ENCODE data around the gene POLL.
A peak's percentile ranks its signal among the peaks of the same experiment; 100 is the strongest.

Gene POLL

GRCh38 chr10:101563007-101563406 is 25.1 kb downstream of the POLL start:
- Histone ChIP-seq H3K4me3 (ENCODE audit: insufficient read depth in 1 of 2, low read depth in 1 of 2, low read length in 2 of 2) (no peak overlapping the region), H3K27ac (ENCODE audit: low read length, poor library complexity, severe bottlenecking) (no peak overlapping the region), H3K9me3 (ENCODE audit: control insufficient read depth, low read length) (no peaks in the 10 kb centered on the region), H3K36me3 (ENCODE audit: control insufficient read depth in 1 of 2, insufficient read depth in 2 of 2, low read depth in 1 of 2, low read length in 2 of 2) (no peaks in the 10 kb centered on the region), H4K8ac (ENCODE audit: low read length) (no peak overlapping the region), H2BK12ac (ENCODE audit: low read length in 2 of 2) (no peak overlapping the region), H3K4me2 (ENCODE audit: low read length, poor library complexity, severe bottlenecking) (no peak overlapping the region), H3K14ac (ENCODE audit: low read length in 2 of 2) (no peak overlapping the region), H3K4ac (ENCODE audit: low read depth in 1 of 2, low read length in 2 of 2) (no peak overlapping the region), H2BK15ac (ENCODE audit: low read depth, poor library complexity, severe bottlenecking) (peak overlapping the region; percentile 2), H4K91ac (ENCODE audit: low read length) (no peak overlapping the region), H3K4me1 (ENCODE audit: control insufficient read depth, insufficient read depth, low read depth, low read length) (peaks cover 13% of the 10 kb centered on the region), H3K27me3 (ENCODE audit: control insufficient read depth in 1 of 2, insufficient read depth in 1 of 2, low read length in 2 of 2) (peaks cover 53 to 74% of the 10 kb centered on the region in 2 experiments), H3K18ac (ENCODE audit: low read depth in 1 of 2, low read length in 2 of 2) (no peak overlapping the region), H3K9ac (ENCODE audit: low read length) (no peak overlapping the region), H3K79me1 (replicated peaks; ENCODE audit: low read length, poor library complexity, severe bottlenecking) (no peaks in the 10 kb centered on the region), H2BK5ac (ENCODE audit: low read depth, low read length, poor library complexity, severe bottlenecking) (no peak overlapping the region), H2BK120ac (ENCODE audit: low read depth, low read length) (peak overlapping the region; percentile 9), H3K23ac (ENCODE audit: low read length in 2 of 2) (no peak overlapping the region), H2AFZ (ENCODE audit: low read depth, low read length) (no peak overlapping the region), H2AK5ac (ENCODE audit: low read length, severe bottlenecking) (no peak overlapping the region)
- no peak for DNase-seq
- 83% methylated on average over 1 of the region's 3 CpGs for WGBS

GRCh38 chr10:101562231-101562630 is 25.8 kb downstream of the POLL start:
- Histone ChIP-seq H3K4me3 (ENCODE audit: insufficient read depth in 1 of 2, low read depth in 1 of 2, low read length in 2 of 2) (no peak overlapping the region), H3K18ac (ENCODE audit: low read depth in 1 of 2, low read length in 2 of 2) (no peak overlapping the region), H3K23ac (ENCODE audit: low read length in 2 of 2) (no peak overlapping the region), H4K8ac (ENCODE audit: low read length) (no peak overlapping the region), H3K4me1 (ENCODE audit: control insufficient read depth, insufficient read depth, low read depth, low read length) (peaks cover 13% of the 10 kb centered on the region), H3K4me2 (ENCODE audit: low read length, poor library complexity, severe bottlenecking) (no peak overlapping the region), H2AFZ (ENCODE audit: low read depth, low read length) (no peak overlapping the region), H3K4ac (ENCODE audit: low read depth in 1 of 2, low read length in 2 of 2) (no peak overlapping the region), H3K36me3 (ENCODE audit: control insufficient read depth in 1 of 2, insufficient read depth in 2 of 2, low read depth in 1 of 2, low read length in 2 of 2) (no peaks in the 10 kb centered on the region), H3K27ac (ENCODE audit: low read length, poor library complexity, severe bottlenecking) (no peak overlapping the region), H2AK5ac (ENCODE audit: low read length, severe bottlenecking) (no peak overlapping the region), H3K14ac (ENCODE audit: low read length in 2 of 2) (no peak overlapping the region), H2BK5ac (ENCODE audit: low read depth, low read length, poor library complexity, severe bottlenecking) (no peak overlapping the region), H4K91ac (ENCODE audit: low read length) (no peak overlapping the region), H2BK12ac (ENCODE audit: low read length in 2 of 2) (no peak overlapping the region), H3K9me3 (ENCODE audit: control insufficient read depth, low read length) (no peaks in the 10 kb centered on the region), H3K27me3 (ENCODE audit: control insufficient read depth in 1 of 2, insufficient read depth in 1 of 2, low read length in 2 of 2) (peaks cover 48 to 66% of the 10 kb centered on the region in 2 experiments), H3K9ac (ENCODE audit: low read length) (no peak overlapping the region), H3K79me1 (replicated peaks; ENCODE audit: low read length, poor library complexity, severe bottlenecking) (no peaks in the 10 kb centered on the region), H2BK120ac (ENCODE audit: low read depth, low read length) (no peak overlapping the region), H2BK15ac (ENCODE audit: low read depth, poor library complexity, severe bottlenecking) (no peak overlapping the region)
- no peak for DNase-seq
- WGBS: 86% methylated on average over 5 of the region's 5 CpGs

- Histone ChIP-seq H3K27ac (ENCODE audit: low read length, poor library complexity, severe bottlenecking) (no peak overlapping the region), H3K79me1 (replicated peaks; ENCODE audit: low read length, poor library complexity, severe bottlenecking) (no peaks in the 10 kb centered on the region), H3K18ac (ENCODE audit: low read depth in 1 of 2, low read length in 2 of 2) (no peak overlapping the region), H3K4me2 (ENCODE audit: low read length, poor library complexity, severe bottlenecking) (no peak overlapping the region), H4K91ac (ENCODE audit: low read length) (no peak overlapping the region), H2BK5ac (ENCODE audit: low read depth, low read length, poor library complexity, severe bottlenecking) (no peak overlapping the region), H2BK12ac (ENCODE audit: low read length in 2 of 2) (no peak overlapping the region), H3K4me3 (ENCODE audit: insufficient read depth in 1 of 2, low read depth in 1 of 2, low read length in 2 of 2) (peak overlapping the region in 1 of 2 experiments; percentile 34), H2AK5ac (ENCODE audit: low read length, severe bottlenecking) (no peak overlapping the region), H2BK120ac (ENCODE audit: low read depth, low read length) (no peak overlapping the region), H3K9ac (ENCODE audit: low read length) (no peak overlapping the region), H3K14ac (ENCODE audit: low read length in 2 of 2) (no peak overlapping the region), H3K4me1 (ENCODE audit: control insufficient read depth, insufficient read depth, low read depth, low read length) (peaks cover 7% of the 10 kb centered on the region), H3K4ac (ENCODE audit: low read depth in 1 of 2, low read length in 2 of 2) (no peak overlapping the region), H2BK15ac (ENCODE audit: low read depth, poor library complexity, severe bottlenecking) (no peak overlapping the region), H4K8ac (ENCODE audit: low read length) (no peak overlapping the region), H2AFZ (ENCODE audit: low read depth, low read length) (no peak overlapping the region), H3K9me3 (ENCODE audit: control insufficient read depth, low read length) (no peaks in the 10 kb centered on the region), H3K36me3 (ENCODE audit: control insufficient read depth in 1 of 2, insufficient read depth in 2 of 2, low read depth in 1 of 2, low read length in 2 of 2) (no peaks in the 10 kb centered on the region), H3K23ac (ENCODE audit: low read length in 2 of 2) (no peak overlapping the region), H3K27me3 (ENCODE audit: control insufficient read depth in 1 of 2, insufficient read depth in 1 of 2, low read length in 2 of 2) (peaks cover 38 to 57% of the 10 kb centered on the region in 2 experiments)
- WGBS: 91% methylated on average over 15 of the region's 15 CpGs
- no peak for DNase-seq
Measured at GRCh38 chr10:101561068-101561915, 26.8 kb downstream of the POLL start.

GRCh38 chr10:101560298-101561067 is 27.6 kb downstream of the POLL start:
- H2AFZ ChIP-seq (ENCODE audit: low read depth, low read length): no peak overlapping the region
- no peak overlapping the region for H3K9ac ChIP-seq (ENCODE audit: low read length)
- DNase-seq: no peak
- 55% methylated on average over 2 of the region's 2 CpGs for WGBS
- H3K4me2 ChIP-seq (ENCODE audit: low read length, poor library complexity, severe bottlenecking): no peak overlapping the region
- no peak overlapping the region for H3K14ac ChIP-seq (ENCODE audit: low read length in 2 of 2)
- no peak overlapping the region for H4K91ac ChIP-seq (ENCODE audit: low read length)
- no peaks in the 10 kb centered on the region for H3K9me3 ChIP-seq (ENCODE audit: control insufficient read depth, low read length)
- peaks cover 5% of the 10 kb centered on the region for H3K4me1 ChIP-seq (ENCODE audit: control insufficient read depth, insufficient read depth, low read depth, low read length)
- no peak overlapping the region for H2BK5ac ChIP-seq (ENCODE audit: low read depth, low read length, poor library complexity, severe bottlenecking)
- H3K18ac ChIP-seq (ENCODE audit: low read depth in 1 of 2, low read length in 2 of 2): no peak overlapping the region
- H3K27ac ChIP-seq (ENCODE audit: low read length, poor library complexity, severe bottlenecking): no peak overlapping the region
- no peaks in the 10 kb centered on the region for H3K79me1 ChIP-seq (replicated peaks; ENCODE audit: low read length, poor library complexity, severe bottlenecking)
- H2AK5ac ChIP-seq (ENCODE audit: low read length, severe bottlenecking): no peak overlapping the region
- H3K27me3 ChIP-seq (ENCODE audit: control insufficient read depth in 1 of 2, insufficient read depth in 1 of 2, low read length in 2 of 2): peaks cover 30 to 49% of the 10 kb centered on the region in 2 experiments
- H3K4me3 ChIP-seq (ENCODE audit: insufficient read depth in 1 of 2, low read depth in 1 of 2, low read length in 2 of 2): no peak overlapping the region
- H2BK120ac ChIP-seq (ENCODE audit: low read depth, low read length): no peak overlapping the region
- peaks cover 0 to 4% of the 10 kb centered on the region in 2 experiments for H3K36me3 ChIP-seq (ENCODE audit: control insufficient read depth in 1 of 2, insufficient read depth in 2 of 2, low read depth in 1 of 2, low read length in 2 of 2)
- no peak overlapping the region for H3K23ac ChIP-seq (ENCODE audit: low read length in 2 of 2)
- H3K4ac ChIP-seq (ENCODE audit: low read depth in 1 of 2, low read length in 2 of 2): no peak overlapping the region
- H2BK12ac ChIP-seq (ENCODE audit: low read length in 2 of 2): no peak overlapping the region
- H4K8ac ChIP-seq (ENCODE audit: low read length): no peak overlapping the region
- H2BK15ac ChIP-seq (ENCODE audit: low read depth, poor library complexity, severe bottlenecking): no peak overlapping the region

Data from mesenchymal stem cell (in vitro differentiated cells and primary cell).